Breast epithelium (tissue), 4 donors: ENCODE results near the gene G6PC3. TPM values are rescaled to one million over a fixed set of nuclear protein-coding genes. Genes with fewer than 3 reads are reported as not detected.

ENCODE experiments used
- DNase-seq, 2 donors: peaks; one replicate each; pipeline ENCODE4 v3.0.0-alpha.2; 2019; ENCODE audit warnings: low spot score in 2 of 2
- H3K27ac ChIP-seq, 2 donors: fragments of 200-600 bp; sonication (generic) in 1 of 2; one replicate each; pipeline ENCODE4 v1.5.1; 2016 to 2019; ENCODE audit warnings: mild to moderate bottlenecking in 1 of 2
- H3K27me3 ChIP-seq, 2 donors: fragments of 200-600 bp; sonication (generic) in 1 of 2; one replicate each; pipeline versions ENCODE4 v1.5.1 to v1.6.0; 2017 to 2019; ENCODE audit warnings: control low read depth in 1 of 2, mild to moderate bottlenecking in 1 of 2
- H3K36me3 ChIP-seq: fragments of 200-600 bp; one replicate; pipeline ENCODE4 v1.5.1; 2019
- H3K4me1 ChIP-seq, 2 donors: fragments of 200-600 bp; sonication (generic); one replicate each; pipeline ENCODE4 v1.5.1; 2016 to 2019; ENCODE audit warnings: control low read depth in 1 of 2
- H3K4me3 ChIP-seq, 3 donors: fragments of 200-600 bp; sonication (generic); 1 replicate in 2 of 3; 2 replicates in 1 of 3; pipeline ENCODE4 v1.5.1; 2016 to 2019; ENCODE audit warnings: mild to moderate bottlenecking in 3 of 3, moderate library complexity in 2 of 3
- H3K9me3 ChIP-seq, 2 donors: fragments of 200-600 bp; sonication (generic) in 1 of 2; one replicate each; pipeline ENCODE4 v1.5.1; 2016 to 2019; ENCODE audit warnings: control low read depth in 1 of 2
- CTCF ChIP-seq, 3 donors: fragments of 450-650 bp; IDR thresholded peaks; one replicate each; pipeline ENCODE4 v1.5.1; 2016 to 2017; ENCODE audit warnings: antibody characterized with exemption in 3 of 3, mild to moderate bottlenecking in 3 of 3, moderate library complexity in 3 of 3
- POLR2A ChIP-seq: fragments of 450-650 bp; IDR thresholded peaks from one replicate; pipeline ENCODE4 v1.6.1; 2016; ENCODE audit warnings: antibody characterized with exemption, mild to moderate bottlenecking, moderate library complexity
- POLR2AphosphoS5 ChIP-seq, 3 donors: sonication (generic); formaldehyde crosslinking; IDR thresholded peaks; one replicate each; pipeline ENCODE4 v1.6.1; 2017; ENCODE audit warnings: antibody characterized with exemption in 3 of 3
- intact Hi-C: fragments of 100-400 bp; cut with DNase I; formaldehyde crosslinking; loops from one replicate; pipeline ENCODE4 v1.15.1; 2023; ENCODE audit warnings: low total_unique reads
- total RNA-seq, 3 donors: library from RNA; depleted of rRNA; stranded (reverse); fragments of >200 nt; gene quantifications; one replicate each; pipeline ENCODE4 v1.1.0, GENCODE V29; 2016

Gene G6PC3
- total RNA-seq, 3 donors from 2014 or later = 34.7 to 39.8 (median 35.4) TPM

GRCh38 chr17:44074911-44075285 lies 4.4 kb downstream of the G6PC3 start:
- no peaks in the 10 kb centered on the region for H3K27me3 ChIP-seq
- intact Hi-C loops = no loop called here
- no peaks in the 10 kb centered on the region for H3K9me3 ChIP-seq
- DNase-seq = no peak
- no peak overlapping the region for H3K4me3 ChIP-seq
- H3K27ac ChIP-seq = no peak overlapping the region
- peaks cover 9% of the 10 kb centered on the region for H3K36me3 ChIP-seq
- TF ChIP-seq POLR2AphosphoS5 (IDR thresholded peaks at IDR 0.05) (no peak), POLR2A (no peak), CTCF (IDR thresholded peaks at IDR 0.05) (no peak)
- H3K4me1 ChIP-seq = peaks cover 4 to 5% of the 10 kb centered on the region in 2 donors

- Histone ChIP-seq H3K27me3 (no peaks in the 10 kb centered on the region), H3K9me3 (no peaks in the 10 kb centered on the region), H3K4me3 (no peak overlapping the region), H3K27ac (peak overlapping the region in 1 of 2 donors; percentile 43), H3K36me3 (peaks cover 9% of the 10 kb centered on the region), H3K4me1 (peaks cover 4 to 5% of the 10 kb centered on the region in 2 donors)
- TF ChIP-seq POLR2AphosphoS5 (IDR thresholded peaks at IDR 0.05) = no peak
- TF ChIP-seq POLR2A = no peak
- no peak for TF ChIP-seq CTCF (IDR thresholded peaks at IDR 0.05)
- no peak for DNase-seq
- intact Hi-C loops = no loop called here
These were observed 5.2 kb downstream of the G6PC3 start for GRCh38 chr17:44075598-44076293.

- H3K9me3 ChIP-seq = no peaks in the 10 kb centered on the region
- H3K4me1 ChIP-seq = no peaks in the 10 kb centered on the region
- H3K4me3 ChIP-seq = no peak overlapping the region
- DNase-seq = no peak
- H3K27me3 ChIP-seq = no peaks in the 10 kb centered on the region
- peaks cover 9% of the 10 kb centered on the region for H3K36me3 ChIP-seq
- intact Hi-C loops = no loop called here
- TF ChIP-seq POLR2AphosphoS5 (IDR thresholded peaks at IDR 0.05) (no peak), CTCF (IDR thresholded peaks at IDR 0.05) (no peak), POLR2A (no peak)
- peak overlapping the region; percentile 40 to 43 for H3K27ac ChIP-seq
These were observed 6.4 kb downstream of the G6PC3 start for GRCh38 chr17:44076716-44077594.

- no peaks in the 10 kb centered on the region for H3K9me3 ChIP-seq
- intact Hi-C loops = no loop called here
- peak overlapping the region; percentile 38 to 40 for H3K27ac ChIP-seq
- no peak for DNase-seq
- H3K4me1 ChIP-seq = no peaks in the 10 kb centered on the region
- peaks cover 9% of the 10 kb centered on the region for H3K36me3 ChIP-seq
- H3K4me3 ChIP-seq = no peak overlapping the region
- no peaks in the 10 kb centered on the region for H3K27me3 ChIP-seq
- no peak for TF ChIP-seq POLR2AphosphoS5 (IDR thresholded peaks at IDR 0.05)
- no peak for TF ChIP-seq POLR2A
- TF ChIP-seq CTCF (IDR thresholded peaks at IDR 0.05) = no peak
These were observed 7.0 kb downstream of the G6PC3 start for GRCh38 chr17:44077595-44077909.

GRCh38 chr17:44078412-44078811 lies 7.9 kb downstream of the G6PC3 start:
- intact Hi-C loops = no loop called here
- Histone ChIP-seq H3K27ac (no peak overlapping the region), H3K27me3 (no peaks in the 10 kb centered on the region), H3K4me1 (no peaks in the 10 kb centered on the region), H3K9me3 (no peaks in the 10 kb centered on the region), H3K36me3 (peaks cover 9% of the 10 kb centered on the region), H3K4me3 (no peak overlapping the region)
- no peak for DNase-seq
- TF ChIP-seq POLR2AphosphoS5 (IDR thresholded peaks at IDR 0.05) = no peak
- no peak for TF ChIP-seq POLR2A
- TF ChIP-seq CTCF (IDR thresholded peaks at IDR 0.05) = no peak
